HL-60 (cell line): Measurements from ENCODE around the gene COP1.
"Not testable (repeated sequence)": the region's sequence is repeated elsewhere in the genome, so short reads cannot be mapped to it uniquely, and the experiment has no call there.

ENCODE experiments used
- DNase-seq, 2 experiments: peaks; one replicate each; pipeline ENCODE4 v3.0.0-alpha.2; 2010 to 2020; ENCODE audit warnings: low read depth in 1 of 2, low spot score in 1 of 2
- H3K27ac ChIP-seq: fragments of 250-450 bp; sonication (Bioruptor Pico); replicated peaks from 2 replicates; pipeline ENCODE4 v1.5.1; 2020; ENCODE audit warnings: mild to moderate bottlenecking, moderate library complexity
- H3K27me3 ChIP-seq: fragments of 250-450 bp; sonication (Bioruptor Pico); 2 replicates; pipeline ENCODE4 v1.5.1; 2021; ENCODE audit warnings: mild to moderate bottlenecking, moderate library complexity; ENCODE audit not compliant: insufficient read depth, poor library complexity, severe bottlenecking
- H3K4me3 ChIP-seq: replicated peaks from 2 replicates; pipeline ENCODE4 v1.5.1; 2011; ENCODE audit warnings: mild to moderate bottlenecking, control low read depth, low read length; ENCODE audit not compliant: insufficient read depth
- GABPA ChIP-seq: IDR thresholded peaks from 2 replicates; pipeline ENCODE4 v1.6.1; 2012; ENCODE audit warnings: low read depth
- POLR2AphosphoS5 ChIP-seq: IDR thresholded peaks from 2 replicates; pipeline ENCODE4 v1.6.1; 2012; ENCODE audit warnings: low read depth
- SPI1 ChIP-seq: IDR thresholded peaks from 2 replicates; pipeline ENCODE4 v1.6.1; 2012; ENCODE audit warnings: low read depth, mild to moderate bottlenecking, borderline replicate concordance
- TF ChIP-seq, protein P1 (sequence below): IDR thresholded peaks from 2 replicates; pipeline ENCODE4 v1.6.1; 2012; ENCODE audit warnings: low read depth; ENCODE audit not compliant: insufficient replicate concordance
- TF ChIP-seq, protein P2 (sequence below): IDR thresholded peaks from one replicate; pipeline ENCODE4 v1.5.1; 2011; ENCODE audit warnings: low read length, control low read depth, inconsistent platforms; ENCODE audit not compliant: insufficient read depth

The COP1 gene

DNA sequence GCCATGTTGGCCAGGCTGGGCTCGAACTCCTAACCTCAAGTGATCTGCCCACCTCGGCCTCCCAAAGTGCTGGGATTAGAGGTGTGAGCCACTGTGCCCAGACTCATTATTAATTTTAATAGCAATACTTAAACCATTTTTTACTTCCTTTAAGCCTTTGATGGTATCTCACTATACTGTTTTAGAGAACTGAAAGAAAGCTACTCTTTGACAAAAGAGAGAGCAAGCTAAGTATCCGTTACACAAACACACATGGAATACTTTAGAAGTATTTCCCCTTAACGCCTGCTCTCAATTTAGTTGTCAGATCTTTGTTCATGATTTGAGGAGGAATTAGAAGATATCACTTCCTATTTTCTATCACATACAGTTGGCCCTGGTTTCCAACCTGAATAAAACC, 189.4 kb downstream of the COP1 start:
- Histone ChIP-seq H3K4me3 (no peak overlapping the region), H3K27ac (no peak overlapping the region), H3K27me3 (no peaks in the 10 kb centered on the region)
- TF ChIP-seq, protein P1, sequence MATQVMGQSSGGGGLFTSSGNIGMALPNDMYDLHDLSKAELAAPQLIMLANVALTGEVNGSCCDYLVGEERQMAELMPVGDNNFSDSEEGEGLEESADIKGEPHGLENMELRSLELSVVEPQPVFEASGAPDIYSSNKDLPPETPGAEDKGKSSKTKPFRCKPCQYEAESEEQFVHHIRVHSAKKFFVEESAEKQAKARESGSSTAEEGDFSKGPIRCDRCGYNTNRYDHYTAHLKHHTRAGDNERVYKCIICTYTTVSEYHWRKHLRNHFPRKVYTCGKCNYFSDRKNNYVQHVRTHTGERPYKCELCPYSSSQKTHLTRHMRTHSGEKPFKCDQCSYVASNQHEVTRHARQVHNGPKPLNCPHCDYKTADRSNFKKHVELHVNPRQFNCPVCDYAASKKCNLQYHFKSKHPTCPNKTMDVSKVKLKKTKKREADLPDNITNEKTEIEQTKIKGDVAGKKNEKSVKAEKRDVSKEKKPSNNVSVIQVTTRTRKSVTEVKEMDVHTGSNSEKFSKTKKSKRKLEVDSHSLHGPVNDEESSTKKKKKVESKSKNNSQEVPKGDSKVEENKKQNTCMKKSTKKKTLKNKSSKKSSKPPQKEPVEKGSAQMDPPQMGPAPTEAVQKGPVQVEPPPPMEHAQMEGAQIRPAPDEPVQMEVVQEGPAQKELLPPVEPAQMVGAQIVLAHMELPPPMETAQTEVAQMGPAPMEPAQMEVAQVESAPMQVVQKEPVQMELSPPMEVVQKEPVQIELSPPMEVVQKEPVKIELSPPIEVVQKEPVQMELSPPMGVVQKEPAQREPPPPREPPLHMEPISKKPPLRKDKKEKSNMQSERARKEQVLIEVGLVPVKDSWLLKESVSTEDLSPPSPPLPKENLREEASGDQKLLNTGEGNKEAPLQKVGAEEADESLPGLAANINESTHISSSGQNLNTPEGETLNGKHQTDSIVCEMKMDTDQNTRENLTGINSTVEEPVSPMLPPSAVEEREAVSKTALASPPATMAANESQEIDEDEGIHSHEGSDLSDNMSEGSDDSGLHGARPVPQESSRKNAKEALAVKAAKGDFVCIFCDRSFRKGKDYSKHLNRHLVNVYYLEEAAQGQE = no peak
- no peak for TF ChIP-seq POLR2AphosphoS5
- TF ChIP-seq SPI1 = peak; percentile 27; the same call in 1 of the 2 replicates
- no peak for DNase-seq

DNA sequence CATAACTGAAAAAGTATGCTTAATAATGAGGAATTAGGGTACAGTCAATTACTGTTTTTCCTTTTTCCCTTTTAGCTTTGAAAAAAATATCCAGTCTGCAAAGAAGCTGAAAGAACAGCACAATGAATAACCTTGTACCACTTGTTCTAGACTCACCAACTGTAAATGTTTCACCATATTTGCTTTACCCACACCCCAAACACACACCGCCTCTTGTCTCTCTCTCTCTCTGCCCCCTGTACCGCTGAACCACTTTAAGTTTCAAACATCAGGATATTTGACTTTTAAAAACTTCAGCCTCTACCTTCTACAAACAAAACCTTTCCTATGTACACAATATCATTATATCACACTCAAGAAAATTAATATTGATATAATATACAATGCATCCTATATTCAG, 197.1 kb downstream of the COP1 start:
- no peak for DNase-seq
- TF ChIP-seq GABPA = no peak
- TF ChIP-seq, protein P2, sequence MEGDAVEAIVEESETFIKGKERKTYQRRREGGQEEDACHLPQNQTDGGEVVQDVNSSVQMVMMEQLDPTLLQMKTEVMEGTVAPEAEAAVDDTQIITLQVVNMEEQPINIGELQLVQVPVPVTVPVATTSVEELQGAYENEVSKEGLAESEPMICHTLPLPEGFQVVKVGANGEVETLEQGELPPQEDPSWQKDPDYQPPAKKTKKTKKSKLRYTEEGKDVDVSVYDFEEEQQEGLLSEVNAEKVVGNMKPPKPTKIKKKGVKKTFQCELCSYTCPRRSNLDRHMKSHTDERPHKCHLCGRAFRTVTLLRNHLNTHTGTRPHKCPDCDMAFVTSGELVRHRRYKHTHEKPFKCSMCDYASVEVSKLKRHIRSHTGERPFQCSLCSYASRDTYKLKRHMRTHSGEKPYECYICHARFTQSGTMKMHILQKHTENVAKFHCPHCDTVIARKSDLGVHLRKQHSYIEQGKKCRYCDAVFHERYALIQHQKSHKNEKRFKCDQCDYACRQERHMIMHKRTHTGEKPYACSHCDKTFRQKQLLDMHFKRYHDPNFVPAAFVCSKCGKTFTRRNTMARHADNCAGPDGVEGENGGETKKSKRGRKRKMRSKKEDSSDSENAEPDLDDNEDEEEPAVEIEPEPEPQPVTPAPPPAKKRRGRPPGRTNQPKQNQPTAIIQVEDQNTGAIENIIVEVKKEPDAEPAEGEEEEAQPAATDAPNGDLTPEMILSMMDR = no peak
- TF ChIP-seq POLR2AphosphoS5 = no peak
- TF ChIP-seq, protein P1 = no peak
- no peak for TF ChIP-seq SPI1

DNA sequence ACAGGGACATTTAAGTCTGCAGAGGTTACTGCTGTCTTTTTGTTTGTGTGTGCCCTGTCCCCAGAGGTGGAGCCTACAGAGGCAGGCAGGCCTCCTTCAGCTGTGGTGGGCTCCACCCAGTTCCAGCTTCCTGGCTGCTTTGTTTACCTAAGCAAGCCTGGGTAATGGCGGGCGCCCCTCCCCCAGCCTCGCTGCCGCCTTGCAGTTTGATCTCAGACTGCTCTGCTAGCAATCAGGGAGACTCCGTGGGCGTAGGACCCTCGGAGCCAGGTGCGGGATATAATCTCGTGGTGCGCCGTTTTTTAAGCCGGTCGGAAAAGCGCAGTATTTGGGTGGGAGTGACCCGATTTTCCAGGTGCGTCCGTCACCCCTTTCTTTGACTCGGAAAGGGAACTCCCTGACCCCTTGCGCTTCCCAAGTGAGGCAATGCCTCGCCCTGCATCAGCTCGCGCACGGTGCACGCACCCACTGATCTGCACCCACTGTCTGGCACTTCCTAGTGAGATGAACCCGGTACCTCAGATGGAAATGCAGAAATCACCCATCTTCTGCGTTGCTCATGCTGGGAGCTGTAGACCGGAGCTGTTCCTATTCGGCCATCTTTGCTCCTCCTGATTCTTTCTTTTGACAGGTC, 199.2 kb downstream of the COP1 start:
- not testable (repeated sequence) for DNase-seq, H3K27ac ChIP-seq, H3K4me3 ChIP-seq, H3K27me3 ChIP-seq

More for the DNA sequence above, 197.1 kb downstream of the COP1 start:
- no peaks in the 10 kb centered on the region for H3K27me3 ChIP-seq
- no peak overlapping the region for H3K4me3 ChIP-seq
- no peak overlapping the region for H3K27ac ChIP-seq

DNA sequence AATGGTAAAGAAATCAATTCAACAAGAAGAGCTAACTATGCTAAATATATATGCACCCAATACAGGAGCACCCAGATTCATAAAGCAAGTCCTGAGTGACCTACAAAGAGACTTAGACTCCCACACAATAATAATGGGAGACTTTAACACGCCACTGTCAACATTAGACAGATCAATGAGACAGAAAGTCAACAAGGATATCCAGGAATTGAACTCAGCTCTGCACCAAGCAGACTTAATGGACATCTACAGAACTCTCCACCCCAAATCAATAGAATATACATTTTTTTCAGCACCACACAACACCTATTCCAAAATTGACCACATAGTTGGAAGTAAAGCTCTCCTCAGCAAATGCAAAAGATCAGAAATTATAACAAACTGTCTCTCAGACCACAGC, 212.4 kb downstream of the COP1 start:
- not testable (repeated sequence) for H3K27ac ChIP-seq, H3K27me3 ChIP-seq, H3K4me3 ChIP-seq, DNase-seq

DNA sequence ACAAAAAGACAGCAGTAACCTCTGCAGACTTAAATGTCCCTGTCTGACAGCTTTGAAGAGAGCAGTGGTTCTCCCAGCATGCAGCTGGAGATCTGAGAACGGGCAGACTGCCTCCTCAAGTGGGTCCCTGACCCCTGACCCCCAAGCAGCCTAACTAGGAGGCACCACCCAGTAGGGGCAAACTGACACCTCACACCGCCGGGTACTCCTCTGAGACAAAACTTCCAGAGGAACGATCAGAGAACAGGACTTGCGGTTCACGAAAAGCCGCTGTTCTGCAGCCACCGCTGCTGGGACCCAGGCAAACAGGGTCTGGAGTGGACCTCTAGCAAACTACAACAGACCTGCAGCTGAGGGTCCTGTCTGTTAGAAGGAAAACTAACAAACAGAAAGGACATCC, 214.3 kb downstream of the COP1 start:
- DNase-seq, H3K27ac ChIP-seq, H3K27me3 ChIP-seq, H3K4me3 ChIP-seq: not testable (repeated sequence)

DNA sequence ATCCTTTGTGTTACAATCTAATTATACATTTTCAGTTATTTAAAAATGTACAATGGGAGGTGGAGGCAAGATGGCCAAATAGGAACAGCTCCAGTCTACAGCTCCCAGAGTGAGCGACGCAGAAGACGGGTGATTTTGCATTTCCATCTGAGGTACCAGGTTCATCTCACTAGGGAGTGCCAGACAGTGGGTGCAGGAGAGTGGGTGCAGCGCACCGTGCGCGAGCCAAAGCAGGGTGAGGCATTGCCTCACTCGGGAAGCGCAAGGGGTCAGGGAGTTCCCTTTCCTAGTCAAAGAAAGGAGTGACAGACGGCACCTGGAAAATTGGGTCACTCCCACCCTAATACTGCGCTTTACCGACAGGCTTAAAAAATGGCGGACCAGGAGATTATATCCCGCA, 214.9 kb downstream of the COP1 start:
- H3K27ac ChIP-seq, H3K4me3 ChIP-seq, DNase-seq: not testable (repeated sequence)

More for the DNA sequence above, 214.9 kb downstream of the COP1 start:
- not testable (repeated sequence) for H3K27me3 ChIP-seq
